A549 (cell line): ENCODE data around the gene CYGB.

Source experiments
- MAFK ChIP-seq: fragments of 450-650 bp; IDR thresholded peaks from 2 replicates; pipeline ENCODE4 v1.6.1; 2014; ENCODE audit not compliant: partially characterized antibody
- MYC ChIP-seq: IDR thresholded peaks from 2 replicates; pipeline ENCODE4 v1.6.1; 2012; ENCODE audit warnings: mild to moderate bottlenecking, inconsistent platforms, low read length, improper control_type of control experiment, borderline replicate concordance
- RCOR1 ChIP-seq: fragments of 150-350 bp; IDR thresholded peaks from 2 replicates; pipeline ENCODE4 v1.6.1; 2014; ENCODE audit warnings: antibody characterized with exemption, low read length, low read depth
- TF ChIP-seq, protein P1 (sequence below): fragments of >200 bp; sonication (Bioruptor Twin); formaldehyde crosslinking; IDR thresholded peaks from 3 replicates; pipeline ENCODE4 v1.5.1; 2016
- TF ChIP-seq, protein P2 (sequence below): fragments of >200 bp; sonication (Bioruptor Twin); formaldehyde crosslinking; IDR thresholded peaks from 3 replicates; pipeline ENCODE4 v1.6.1; 2016

DNA sequence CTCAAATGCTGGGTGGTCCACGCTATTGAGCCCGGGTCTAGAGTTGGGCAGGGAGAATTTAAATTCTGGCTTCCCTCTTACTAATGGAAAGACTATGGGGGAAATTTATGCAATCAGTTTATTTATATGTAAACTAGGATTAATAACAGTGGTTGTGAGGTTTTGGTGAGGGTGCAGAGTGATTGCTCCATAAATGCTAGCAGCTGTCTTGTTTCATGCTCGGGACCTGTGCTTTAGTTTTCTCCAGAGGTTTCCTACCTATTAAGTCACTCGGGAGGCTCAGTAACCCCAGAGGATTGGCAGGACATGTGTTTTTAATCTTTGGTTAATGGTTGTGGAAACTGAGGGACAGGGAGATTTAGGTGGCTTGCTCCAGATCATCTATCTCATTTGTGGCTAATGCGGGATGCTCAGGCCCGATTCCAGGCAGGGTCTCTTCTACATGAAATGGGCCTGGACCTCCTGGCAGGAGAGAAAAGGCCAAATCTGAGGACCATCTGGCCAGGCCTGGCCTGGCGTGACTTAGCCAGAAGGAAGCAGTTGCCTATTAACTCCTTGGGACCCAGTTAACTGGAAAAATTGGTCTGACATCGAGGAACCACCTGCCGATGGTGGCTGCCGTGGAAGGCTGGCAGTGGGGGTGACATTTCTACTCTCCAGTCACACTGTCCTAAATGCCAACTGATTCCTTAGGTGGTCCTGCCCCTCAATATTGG is 4.4 kb upstream of the CYGB start:
- TF ChIP-seq, protein P1, sequence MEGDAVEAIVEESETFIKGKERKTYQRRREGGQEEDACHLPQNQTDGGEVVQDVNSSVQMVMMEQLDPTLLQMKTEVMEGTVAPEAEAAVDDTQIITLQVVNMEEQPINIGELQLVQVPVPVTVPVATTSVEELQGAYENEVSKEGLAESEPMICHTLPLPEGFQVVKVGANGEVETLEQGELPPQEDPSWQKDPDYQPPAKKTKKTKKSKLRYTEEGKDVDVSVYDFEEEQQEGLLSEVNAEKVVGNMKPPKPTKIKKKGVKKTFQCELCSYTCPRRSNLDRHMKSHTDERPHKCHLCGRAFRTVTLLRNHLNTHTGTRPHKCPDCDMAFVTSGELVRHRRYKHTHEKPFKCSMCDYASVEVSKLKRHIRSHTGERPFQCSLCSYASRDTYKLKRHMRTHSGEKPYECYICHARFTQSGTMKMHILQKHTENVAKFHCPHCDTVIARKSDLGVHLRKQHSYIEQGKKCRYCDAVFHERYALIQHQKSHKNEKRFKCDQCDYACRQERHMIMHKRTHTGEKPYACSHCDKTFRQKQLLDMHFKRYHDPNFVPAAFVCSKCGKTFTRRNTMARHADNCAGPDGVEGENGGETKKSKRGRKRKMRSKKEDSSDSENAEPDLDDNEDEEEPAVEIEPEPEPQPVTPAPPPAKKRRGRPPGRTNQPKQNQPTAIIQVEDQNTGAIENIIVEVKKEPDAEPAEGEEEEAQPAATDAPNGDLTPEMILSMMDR, result no peak
- TF ChIP-seq MAFK (no peak), MYC (no peak), RCOR1 (no peak)
- TF ChIP-seq, protein P2, sequence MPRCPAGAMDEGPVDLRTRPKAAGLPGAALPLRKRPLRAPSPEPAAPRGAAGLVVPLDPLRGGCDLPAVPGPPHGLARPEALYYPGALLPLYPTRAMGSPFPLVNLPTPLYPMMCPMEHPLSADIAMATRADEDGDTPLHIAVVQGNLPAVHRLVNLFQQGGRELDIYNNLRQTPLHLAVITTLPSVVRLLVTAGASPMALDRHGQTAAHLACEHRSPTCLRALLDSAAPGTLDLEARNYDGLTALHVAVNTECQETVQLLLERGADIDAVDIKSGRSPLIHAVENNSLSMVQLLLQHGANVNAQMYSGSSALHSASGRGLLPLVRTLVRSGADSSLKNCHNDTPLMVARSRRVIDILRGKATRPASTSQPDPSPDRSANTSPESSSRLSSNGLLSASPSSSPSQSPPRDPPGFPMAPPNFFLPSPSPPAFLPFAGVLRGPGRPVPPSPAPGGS, result no peak
